ENCODE data around the gene ADAMTS18. TPM values are rescaled to one million over a fixed set of nuclear protein-coding genes. Genes with fewer than 3 reads are reported as not detected.

Gene ADAMTS18
- total and polyA plus RNA-seq, 2 donors (not counting 3 experiments of a cell fraction or from before 2014, with no cell fraction given): 18.4 to 27.5 TPM

DNA sequence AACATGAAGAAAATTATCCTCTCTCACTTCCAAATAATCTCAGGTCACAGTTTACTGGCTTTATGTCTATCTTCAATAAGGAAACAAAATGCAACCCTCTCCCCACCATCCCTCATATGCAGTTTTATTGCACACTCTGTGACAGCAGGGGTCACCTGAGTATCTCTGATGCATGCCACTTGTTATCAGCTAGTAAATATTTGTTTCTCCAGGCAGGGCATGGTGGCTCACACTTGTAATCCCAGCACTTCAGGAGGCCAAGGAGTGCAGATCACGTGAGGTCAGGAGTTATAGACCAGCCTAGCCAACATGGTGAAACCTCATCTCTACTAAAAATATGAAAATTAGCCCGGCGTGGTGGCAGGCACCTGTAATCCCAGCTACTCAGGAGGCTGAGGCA, 61.1 kb downstream of the ADAMTS18 start:
- TF ChIP-seq FOS (IDR thresholded peaks at IDR 0.05; ENCODE audit: borderline replicate concordance, insufficient read depth, low read length) (no peak), MYC (IDR thresholded peaks at IDR 0.05; ENCODE audit: low read depth, low read length) (no peak), POLR2AphosphoS5 (IDR thresholded peaks at IDR 0.05; ENCODE audit: insufficient read depth, low read depth, low read length) (no peak), EZH2 (IDR thresholded peaks at IDR 0.05; ENCODE audit: borderline replicate concordance, low read depth, low read length, severe bottlenecking) (no peak), GATA2 (IDR thresholded peaks at IDR 0.05; ENCODE audit: insufficient read depth, insufficient read length, low read depth, low read length) (no peak), JUN (IDR thresholded peaks at IDR 0.05; ENCODE audit: borderline replicate concordance, insufficient read depth, insufficient read length, low read depth) (no peak), POLR2A (IDR thresholded peaks at IDR 0.05; ENCODE audit: low read depth, low read length) (no peak)
- TF ChIP-seq, protein P1, sequence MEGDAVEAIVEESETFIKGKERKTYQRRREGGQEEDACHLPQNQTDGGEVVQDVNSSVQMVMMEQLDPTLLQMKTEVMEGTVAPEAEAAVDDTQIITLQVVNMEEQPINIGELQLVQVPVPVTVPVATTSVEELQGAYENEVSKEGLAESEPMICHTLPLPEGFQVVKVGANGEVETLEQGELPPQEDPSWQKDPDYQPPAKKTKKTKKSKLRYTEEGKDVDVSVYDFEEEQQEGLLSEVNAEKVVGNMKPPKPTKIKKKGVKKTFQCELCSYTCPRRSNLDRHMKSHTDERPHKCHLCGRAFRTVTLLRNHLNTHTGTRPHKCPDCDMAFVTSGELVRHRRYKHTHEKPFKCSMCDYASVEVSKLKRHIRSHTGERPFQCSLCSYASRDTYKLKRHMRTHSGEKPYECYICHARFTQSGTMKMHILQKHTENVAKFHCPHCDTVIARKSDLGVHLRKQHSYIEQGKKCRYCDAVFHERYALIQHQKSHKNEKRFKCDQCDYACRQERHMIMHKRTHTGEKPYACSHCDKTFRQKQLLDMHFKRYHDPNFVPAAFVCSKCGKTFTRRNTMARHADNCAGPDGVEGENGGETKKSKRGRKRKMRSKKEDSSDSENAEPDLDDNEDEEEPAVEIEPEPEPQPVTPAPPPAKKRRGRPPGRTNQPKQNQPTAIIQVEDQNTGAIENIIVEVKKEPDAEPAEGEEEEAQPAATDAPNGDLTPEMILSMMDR (IDR thresholded peaks at IDR 0.05; ENCODE audit: extremely low read depth in 1 of 2, insufficient read depth in 1 of 2, low read depth in 1 of 2, low read length in 2 of 2): no peak
- TF ChIP-seq, protein P2, sequence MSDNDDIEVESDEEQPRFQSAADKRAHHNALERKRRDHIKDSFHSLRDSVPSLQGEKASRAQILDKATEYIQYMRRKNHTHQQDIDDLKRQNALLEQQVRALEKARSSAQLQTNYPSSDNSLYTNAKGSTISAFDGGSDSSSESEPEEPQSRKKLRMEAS (IDR thresholded peaks at IDR 0.05; ENCODE audit: insufficient read depth, insufficient read length): no peak
- POLR2A ChIA-PET: no interaction called here
- H3K9ac ChIP-seq (replicated peaks; ENCODE audit: extremely low read depth, insufficient read depth, low read length): no peak overlapping the region
- no TSS peak for BruUV-seq (replicated peaks)
- CTCF ChIA-PET: no interaction called here
- H3K36me3 ChIP-seq (ENCODE audit: control insufficient read depth in 2 of 2, extremely low read depth in 1 of 2, insufficient read depth in 2 of 2, low read length in 2 of 2): no peaks in the 10 kb centered on the region
- H2AFZ ChIP-seq (ENCODE audit: low read depth, low read length): no peak overlapping the region
- H4K20me1 ChIP-seq (replicated peaks; ENCODE audit: control insufficient read depth, extremely low read depth, insufficient read depth, low read length): no peaks in the 10 kb centered on the region
- no peaks in the 10 kb centered on the region for H3K27me3 ChIP-seq (ENCODE audit: control insufficient read depth in 2 of 2, insufficient read depth in 2 of 2, low read length in 2 of 2)
- FAIRE-seq: no peak
- no peaks in the 10 kb centered on the region for H3K4me1 ChIP-seq (ENCODE audit: control insufficient read depth, extremely low read depth, insufficient read depth, low read length)
- no peak overlapping the region for H3K27ac ChIP-seq (ENCODE audit: insufficient read depth, low read depth, low read length)
- DNase-seq (ENCODE audit: low read depth, low spot score): no peak
- no peak overlapping the region for H3K4me3 ChIP-seq (replicated peaks in 1 of 3; ENCODE audit: insufficient read depth in 1 of 3, low read depth in 1 of 3, low read length in 3 of 3)
- no peak overlapping the region for H3K4me2 ChIP-seq (ENCODE audit: insufficient read depth, low read length)
- H3K9me1 ChIP-seq (replicated peaks; ENCODE audit: control insufficient read depth, extremely low read depth, insufficient read depth, low read length): no peaks in the 10 kb centered on the region
- peaks cover 2% of the 10 kb centered on the region for H3K79me2 ChIP-seq (ENCODE audit: control insufficient read depth, insufficient read depth, low read length)
- H3K9me3 ChIP-seq (replicated peaks; ENCODE audit: control insufficient read depth, insufficient read depth, low read length): no peaks in the 10 kb centered on the region
- dilution Hi-C loops (cut with MboI; ENCODE audit: extremely low pct_ligation_motif_present, low sequenced_read_pairs): no loop called here
- intact Hi-C loops (cut with micrococcal nuclease): loop anchor here (10.0 kb wide), 1 partner anchor 139 kb away; no protein-coding TSS in a partner anchor
